ENCODE measurements around the gene PDIA5.
"Not testable (repeated sequence)": the region's sequence is repeated elsewhere in the genome, so short reads cannot be mapped to it uniquely, and the experiment has no call there.

The PDIA5 gene

GRCh38 chr3:123094516-123095313, 27.9 kb downstream of the PDIA5 start:
- DNase-seq, result no peak

GRCh38 chr3:123096126-123096525, 29.3 kb downstream of the PDIA5 start:
- DNase-seq, result no peak

- DNase-seq, result no peak
Observed at GRCh38 chr3:123096731-123097130, 29.9 kb downstream of the PDIA5 start.

- no peak for DNase-seq
Observed at GRCh38 chr3:123098426-123099330, 31.9 kb downstream of the PDIA5 start.

- no peak for DNase-seq
Observed at GRCh38 chr3:123099331-123100192, 32.7 kb downstream of the PDIA5 start.

GRCh38 chr3:123100193-123100776, 33.5 kb downstream of the PDIA5 start:
- DNase-seq, result no peak

GRCh38 chr3:123102249-123102648, 35.4 kb downstream of the PDIA5 start:
- no peak for DNase-seq

- no peak for DNase-seq
Observed at GRCh38 chr3:123102826-123103225, 36.0 kb downstream of the PDIA5 start.

GRCh38 chr3:123104550-123104949, 37.7 kb downstream of the PDIA5 start:
- no peak for DNase-seq

- DNase-seq, result no peak
Observed at GRCh38 chr3:123105201-123106189, 38.7 kb downstream of the PDIA5 start.

GRCh38 chr3:123110282-123110975, 43.6 kb downstream of the PDIA5 start:
- no peak for DNase-seq

- no peak for DNase-seq
Observed at GRCh38 chr3:123110976-123111615, 44.3 kb downstream of the PDIA5 start.

- DNase-seq, result no peak
Observed at GRCh38 chr3:123111640-123112039, 44.8 kb downstream of the PDIA5 start.

GRCh38 chr3:123112232-123112631, 45.4 kb downstream of the PDIA5 start:
- no peak for DNase-seq

- DNase-seq, result not testable (repeated sequence)
Observed at GRCh38 chr3:123112656-123113055, 45.8 kb downstream of the PDIA5 start.

GRCh38 chr3:123113889-123114450, 47.1 kb downstream of the PDIA5 start:
- DNase-seq, result no peak

- DNase-seq, result no peak
Observed at GRCh38 chr3:123116116-123116515, 49.3 kb downstream of the PDIA5 start.

- no peak for DNase-seq
Observed at GRCh38 chr3:123119388-123119787, 52.6 kb downstream of the PDIA5 start.

GRCh38 chr3:123119802-123120201, 53.0 kb downstream of the PDIA5 start:
- DNase-seq, result no peak

GRCh38 chr3:123120573-123120972, 53.7 kb downstream of the PDIA5 start:
- no peak for DNase-seq

Measured in NCI-H1105 treated with DMSO at 0.1 percent for 48 hours (cell line).